Astrocyte of the hippocampus (primary cell): ENCODE data around the gene SLC38A11.
"Not testable (repeated sequence)": the region's sequence is repeated elsewhere in the genome, so short reads cannot be mapped to it uniquely, and the experiment has no call there.

ENCODE experiments used
- DNase-seq: peaks from one replicate; pipeline ENCODE4 v3.0.0; 2011; ENCODE audit warnings: low read depth, low spot score

The SLC38A11 gene

DNA sequence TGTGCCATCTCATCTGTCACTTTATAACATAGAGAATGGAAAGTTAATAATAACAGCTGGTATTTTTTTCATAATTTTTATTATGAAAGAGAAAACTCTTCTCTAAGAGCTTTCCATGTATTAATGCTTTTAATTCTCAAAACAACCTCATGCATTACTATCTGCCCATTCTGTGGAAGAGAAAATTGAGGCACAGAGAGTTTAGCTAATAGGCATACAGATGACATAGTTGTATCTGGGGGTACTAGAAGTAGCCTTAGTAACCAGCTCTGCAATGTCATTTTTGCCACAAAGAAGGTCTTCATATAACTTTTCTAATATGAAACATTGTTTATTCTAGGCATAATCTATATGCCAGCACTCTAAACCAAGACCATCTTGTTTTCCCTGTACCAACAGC lies 77.4 kb downstream of the SLC38A11 start:
- no peak for DNase-seq

DNA sequence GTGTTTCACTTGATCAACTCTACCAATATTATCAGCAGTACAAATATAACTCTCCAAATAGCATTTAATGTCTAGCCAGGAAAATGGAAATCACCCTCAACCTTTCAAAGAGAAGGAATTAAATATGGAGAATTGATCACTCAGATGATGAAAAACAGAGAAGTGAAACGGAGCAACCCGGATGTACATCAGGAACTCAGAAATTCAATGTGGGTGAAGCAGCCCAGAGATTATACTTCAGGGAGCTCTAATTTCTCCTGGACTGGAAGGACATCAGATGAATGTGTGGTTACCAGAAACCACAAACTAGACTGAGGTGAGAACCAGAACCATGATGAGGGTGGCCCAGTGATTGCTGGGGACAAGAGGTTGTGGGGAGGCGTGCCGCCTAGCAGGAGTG lies 78.2 kb downstream of the SLC38A11 start:
- no peak for DNase-seq

DNA sequence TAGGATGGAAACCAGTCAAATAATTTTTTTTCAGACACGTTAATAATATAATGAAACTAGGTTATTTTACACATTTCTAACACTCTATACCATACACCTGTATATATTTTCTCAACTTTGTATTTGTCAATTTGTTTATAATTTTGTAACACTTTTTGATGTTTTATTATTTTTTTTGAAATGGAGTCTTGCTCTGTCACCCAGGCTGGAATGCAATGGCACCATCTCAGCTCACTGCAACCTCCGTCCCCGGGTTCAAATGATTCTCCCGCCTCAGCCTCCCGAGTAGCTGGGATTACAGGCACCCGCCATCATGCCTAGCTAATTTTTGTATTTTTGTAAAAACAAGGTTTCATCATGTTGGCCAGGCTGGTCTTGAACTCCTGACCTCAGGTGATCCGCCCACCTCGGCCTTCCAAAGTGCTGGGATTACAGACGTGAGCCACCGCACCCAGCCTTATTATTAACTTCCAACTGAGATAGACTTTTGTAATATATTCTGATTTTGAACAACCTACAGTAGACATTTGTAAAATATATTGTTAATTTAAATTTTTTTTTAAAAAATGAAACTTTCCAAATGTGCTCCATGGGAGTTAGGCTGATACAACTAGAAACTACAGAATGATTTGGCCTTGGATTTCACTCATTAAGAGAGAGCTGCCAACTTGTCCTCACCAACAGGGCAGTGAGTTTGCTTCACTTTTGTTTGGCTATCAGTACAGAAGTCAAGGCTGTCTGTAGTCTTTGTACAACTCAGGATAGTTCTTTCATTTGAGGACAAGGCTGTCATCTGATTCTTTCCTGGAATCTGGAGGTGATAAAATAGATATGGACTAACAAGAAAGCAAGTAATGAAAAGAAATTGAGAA lies 79.8 kb downstream of the SLC38A11 start:
- DNase-seq: no peak

DNA sequence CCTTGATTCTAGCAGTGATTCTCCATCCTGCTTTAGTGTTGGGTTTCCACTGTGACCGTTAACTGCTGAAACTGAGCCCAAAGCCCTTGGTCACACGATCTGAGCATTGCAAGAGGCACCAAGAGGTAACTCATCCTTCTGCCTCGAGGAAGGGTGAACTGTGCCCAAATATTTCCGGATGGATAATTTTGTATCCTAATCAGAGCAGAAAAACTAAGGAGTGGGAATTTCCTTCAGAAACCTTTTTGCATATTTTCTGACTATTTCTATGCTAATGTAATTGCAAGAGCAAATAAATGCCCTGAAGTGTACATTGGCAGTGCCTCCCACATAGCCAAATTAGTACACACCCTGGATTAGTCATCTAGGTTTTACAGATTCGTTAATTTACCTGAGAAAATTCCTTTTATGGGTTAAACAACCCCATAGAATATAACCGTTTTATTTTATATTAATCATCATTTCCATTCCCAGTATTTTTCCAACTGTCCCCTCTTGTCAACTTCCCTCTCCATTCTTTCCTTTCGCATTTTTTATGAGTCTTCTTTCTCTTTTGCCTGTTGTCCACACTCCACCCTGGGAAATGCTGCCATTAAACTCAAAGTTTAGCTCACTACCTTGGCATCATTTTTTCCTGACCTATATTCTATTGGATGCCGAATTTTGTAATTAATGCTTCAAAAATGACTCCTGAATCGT lies 82.0 kb downstream of the SLC38A11 start:
- peak; percentile 7 for DNase-seq

DNA sequence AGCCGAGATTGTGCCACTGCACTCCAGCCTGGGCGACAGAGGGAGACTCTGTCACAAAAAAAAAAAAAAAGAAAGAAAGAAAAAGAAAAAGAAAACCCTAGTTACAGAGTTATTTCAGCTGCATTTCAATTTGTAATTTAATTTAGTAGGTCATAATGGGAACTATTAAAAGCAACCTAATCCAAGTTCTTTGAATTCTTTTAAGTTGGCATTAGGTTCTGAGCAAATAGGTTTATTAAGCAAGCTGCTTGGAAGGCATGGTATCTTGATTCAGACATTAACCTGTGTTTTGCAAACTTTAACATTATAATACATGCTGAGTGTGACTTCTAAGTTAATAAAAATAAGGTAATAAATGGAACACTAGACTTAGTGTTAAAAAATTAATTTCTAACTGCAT lies 83.9 kb downstream of the SLC38A11 start:
- no peak for DNase-seq

DNA sequence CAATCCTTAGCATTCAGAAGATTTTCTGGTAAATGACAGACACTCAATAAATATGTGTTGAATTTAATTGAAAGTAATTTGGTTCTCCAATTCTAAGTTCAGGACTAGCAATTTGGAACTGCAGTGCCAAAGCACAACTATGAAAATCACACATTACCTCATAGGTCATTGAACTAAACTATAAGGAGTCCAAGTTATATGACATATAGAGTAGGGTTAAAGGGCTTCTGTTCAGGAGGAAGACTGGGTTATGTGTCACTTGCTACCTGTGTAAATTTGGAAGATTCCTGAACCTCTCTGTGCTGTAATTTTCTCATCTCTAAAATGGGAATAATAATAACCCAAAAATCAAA lies 85.9 kb downstream of the SLC38A11 start:
- no peak for DNase-seq

DNA sequence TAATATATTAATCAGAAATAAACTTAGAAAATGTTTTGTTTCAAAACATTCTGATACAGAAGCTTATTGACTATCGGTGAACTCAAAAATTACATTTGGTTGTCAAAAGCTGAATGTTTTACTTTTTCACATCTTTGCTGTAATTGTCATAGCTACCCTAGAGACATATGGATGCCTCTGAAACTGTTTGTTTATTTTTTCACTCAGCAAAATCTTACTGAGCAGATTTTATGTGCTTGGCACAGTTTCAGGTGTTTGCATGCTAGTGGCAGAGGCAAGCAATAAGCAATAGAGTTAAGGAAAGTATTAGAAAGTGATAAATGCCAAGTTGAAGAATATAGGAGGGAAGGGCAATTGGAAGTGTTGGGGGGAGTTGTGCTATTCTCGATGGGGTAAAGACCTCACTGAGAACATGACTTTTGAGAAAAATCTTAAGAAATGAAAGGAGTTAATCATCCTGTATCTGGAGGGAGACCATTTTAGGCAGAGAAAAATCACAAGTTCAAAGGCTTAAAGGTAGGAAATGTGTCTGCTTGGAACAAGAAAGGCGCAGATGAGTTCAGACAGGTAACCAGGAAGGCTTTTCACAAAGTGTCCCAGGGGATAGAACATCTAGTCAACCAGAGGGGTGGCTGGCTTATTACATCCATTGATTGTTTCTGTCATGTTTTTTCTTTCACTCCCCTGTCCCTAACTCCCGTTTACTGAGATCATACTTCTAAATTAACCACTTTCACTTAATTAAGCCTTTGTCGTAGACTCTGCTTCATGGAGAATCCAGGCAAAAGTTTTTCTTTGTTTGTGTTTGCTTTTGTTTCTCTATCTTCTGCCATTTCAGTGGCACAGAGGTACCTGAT lies 86.5 kb downstream of the SLC38A11 start:
- no peak for DNase-seq

DNA sequence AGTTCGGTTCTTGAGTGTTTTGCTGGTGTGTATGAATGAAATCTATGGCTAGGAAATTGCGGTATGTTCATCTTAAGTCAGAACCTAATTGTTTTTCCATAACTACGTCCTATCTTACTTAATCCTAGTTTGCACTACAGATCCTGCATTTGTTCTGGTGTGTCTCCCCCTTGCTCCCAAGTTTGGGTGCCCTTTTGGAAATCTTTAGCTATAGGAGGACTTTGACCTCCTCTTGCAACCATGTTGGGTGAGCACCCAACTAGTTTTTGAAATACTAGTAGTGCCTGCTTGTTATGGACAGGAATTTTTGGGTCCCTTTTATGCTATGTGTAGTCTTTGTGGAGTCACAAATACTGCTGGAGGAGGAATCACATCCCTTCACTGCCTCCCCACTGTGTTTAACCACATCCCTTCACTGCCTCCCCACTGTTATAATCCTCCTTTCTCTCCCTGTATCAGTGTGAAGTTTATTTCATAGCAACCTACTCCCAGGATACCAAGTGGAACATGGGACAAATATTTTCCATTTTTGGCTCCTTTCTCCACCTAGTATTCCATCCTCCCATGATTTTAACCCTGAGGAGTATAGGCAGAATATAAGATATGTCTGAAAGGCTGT lies 87.4 kb downstream of the SLC38A11 start:
- DNase-seq: no peak

DNA sequence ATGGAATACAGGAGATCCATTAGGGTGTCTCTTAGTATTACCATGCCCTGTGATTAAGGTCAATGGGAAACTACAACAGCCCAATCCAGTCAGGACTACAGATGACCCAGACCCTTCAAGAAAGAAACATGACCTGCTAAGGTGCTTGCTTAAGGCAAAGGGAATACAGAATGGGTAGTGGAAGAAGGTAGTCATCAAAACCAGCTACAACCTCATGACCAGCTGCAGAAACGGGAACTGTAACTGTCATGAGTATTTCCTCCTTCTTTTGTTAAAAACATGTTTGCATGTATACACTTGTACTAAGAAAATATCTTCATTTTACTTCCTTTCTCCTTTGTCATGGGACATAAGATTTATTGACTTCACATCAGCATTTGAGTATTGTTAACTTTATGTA lies 88.9 kb downstream of the SLC38A11 start:
- DNase-seq: not testable (repeated sequence)

DNA sequence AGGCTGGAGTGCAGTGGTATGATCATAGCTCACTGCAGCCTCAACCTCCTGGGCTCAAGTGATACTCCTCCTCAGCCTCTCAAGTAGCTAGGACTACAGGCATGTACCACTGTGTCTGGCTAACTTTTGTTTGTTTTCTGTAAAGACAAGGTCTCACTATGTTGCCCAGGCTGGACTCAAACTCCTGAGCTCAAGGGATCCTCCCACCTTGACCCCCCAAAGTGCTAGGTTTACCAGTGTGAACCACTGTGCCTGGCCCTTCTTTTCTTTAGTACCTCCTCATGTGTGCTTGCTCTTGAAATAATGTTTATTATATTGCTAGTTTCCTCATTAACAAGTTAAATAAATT lies 94.7 kb downstream of the SLC38A11 start:
- DNase-seq: no peak

DNA sequence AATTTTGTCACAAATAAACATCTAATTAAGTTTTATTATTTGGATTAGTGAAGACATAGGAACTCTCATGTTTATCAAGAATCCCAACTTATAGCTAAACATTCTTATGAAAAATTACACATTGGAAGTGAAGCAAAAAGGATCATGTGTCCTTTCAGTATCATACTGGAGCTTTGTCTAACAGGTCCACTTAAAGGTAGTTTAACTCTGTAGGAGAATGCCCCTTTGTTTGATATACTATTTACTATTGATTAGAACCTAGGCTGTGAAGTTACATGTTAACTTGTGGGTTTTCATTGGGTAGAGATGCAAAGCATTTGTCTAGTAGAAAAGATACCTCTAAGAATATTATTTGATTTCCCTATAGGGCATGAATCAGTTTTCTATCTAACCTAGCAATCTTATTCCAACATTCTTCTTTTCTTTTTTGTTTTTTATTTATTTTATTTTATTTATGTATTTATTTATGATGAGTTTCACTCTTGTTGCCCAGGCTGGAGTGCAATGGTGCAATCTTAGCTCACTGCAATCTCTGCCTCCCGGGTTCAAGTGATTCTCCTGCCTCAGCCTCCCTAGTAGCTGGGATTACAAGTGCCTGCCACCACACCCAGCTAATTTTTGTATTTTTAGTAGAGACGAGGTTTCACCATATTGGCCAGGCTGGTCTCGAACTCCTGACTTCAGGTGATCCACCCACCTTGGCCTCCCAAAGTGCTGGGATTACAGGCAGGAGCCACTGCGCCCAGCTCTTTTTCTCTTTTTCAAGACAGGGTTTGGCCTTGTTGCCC lies 95.2 kb downstream of the SLC38A11 start:
- DNase-seq: not testable (repeated sequence)

DNA sequence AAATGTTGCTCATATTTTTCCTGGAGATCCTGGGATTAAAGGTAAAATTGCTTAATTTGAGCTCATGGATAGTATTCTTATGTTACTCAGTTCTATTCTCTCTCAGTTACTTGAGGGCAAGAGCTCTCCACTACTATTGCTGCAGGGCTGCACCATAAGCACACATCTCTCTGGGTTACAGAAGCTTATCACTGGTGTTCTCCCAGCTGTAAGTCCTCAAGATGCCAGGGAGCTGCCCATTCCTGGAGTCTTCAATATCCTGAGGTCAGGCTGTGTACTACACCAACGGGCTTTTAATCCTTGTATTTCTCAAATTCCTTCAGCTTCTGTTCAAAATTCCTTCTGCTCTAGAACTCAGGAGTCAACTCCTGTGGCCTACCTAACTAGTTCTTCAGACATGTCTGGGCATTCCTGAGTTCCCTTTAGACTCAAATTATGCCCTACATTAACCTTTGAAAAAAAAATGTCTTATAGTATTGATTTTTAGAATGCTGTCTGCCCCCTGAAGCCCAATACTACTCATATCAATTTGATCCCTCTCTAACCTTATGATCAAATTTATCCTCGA lies 96.0 kb downstream of the SLC38A11 start:
- no peak for DNase-seq

DNA sequence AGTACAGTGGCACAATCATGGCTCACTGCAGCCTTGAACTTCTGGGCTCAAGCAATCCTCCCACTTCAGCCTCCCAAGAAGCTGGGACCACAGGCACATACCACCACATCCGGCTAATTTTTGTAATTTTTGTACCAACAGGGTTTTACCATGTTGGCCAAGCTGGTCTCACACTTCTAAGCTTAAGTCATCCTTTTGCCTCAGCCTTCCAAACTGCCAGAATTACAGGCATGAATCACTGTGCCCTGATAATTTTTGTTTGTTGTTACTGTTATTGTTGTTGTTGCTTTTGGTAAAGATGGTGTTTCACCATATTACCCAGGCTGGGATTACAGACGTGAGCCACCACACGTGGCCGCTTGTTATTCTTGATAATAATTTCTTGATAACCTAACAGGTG lies 103.2 kb downstream of the SLC38A11 start:
- no peak for DNase-seq

DNA sequence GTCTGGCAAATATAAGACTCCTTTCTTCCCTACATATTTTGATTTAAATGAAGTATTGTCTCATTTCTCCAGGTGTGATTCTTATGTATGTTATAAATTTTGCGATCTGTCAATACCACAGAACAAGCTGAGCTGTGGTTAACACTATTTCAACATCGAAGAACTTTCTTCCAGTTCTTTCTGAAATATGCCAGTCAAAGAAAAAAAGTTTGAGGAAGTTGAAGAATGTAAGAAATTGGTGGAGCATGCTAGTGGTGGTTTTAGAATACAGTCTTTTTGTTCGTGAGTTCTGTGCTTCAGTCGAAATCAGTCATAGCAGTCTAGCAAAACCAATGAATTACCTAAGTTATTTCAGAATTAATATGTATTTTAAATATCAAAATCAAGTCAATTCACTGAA lies 105.1 kb downstream of the SLC38A11 start:
- no peak for DNase-seq

DNA sequence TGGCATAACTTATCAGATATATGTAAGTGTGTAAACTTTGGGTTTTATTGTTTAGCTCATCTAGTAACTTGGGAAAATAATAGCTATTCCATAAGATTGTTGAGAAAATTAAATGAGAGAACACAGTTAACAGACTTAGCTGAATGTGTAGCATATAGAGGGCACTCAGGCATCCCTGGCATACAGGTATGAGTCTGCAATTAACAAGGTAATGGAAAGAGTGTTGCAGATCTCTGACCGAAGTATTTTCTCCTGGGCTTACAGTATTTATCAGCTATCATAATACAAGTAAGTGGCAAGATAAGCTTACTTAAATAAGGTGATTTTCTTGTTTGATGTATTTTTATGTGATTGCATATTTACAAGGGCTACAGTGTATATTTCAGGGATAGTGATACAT lies 105.8 kb downstream of the SLC38A11 start:
- DNase-seq: no peak

DNA sequence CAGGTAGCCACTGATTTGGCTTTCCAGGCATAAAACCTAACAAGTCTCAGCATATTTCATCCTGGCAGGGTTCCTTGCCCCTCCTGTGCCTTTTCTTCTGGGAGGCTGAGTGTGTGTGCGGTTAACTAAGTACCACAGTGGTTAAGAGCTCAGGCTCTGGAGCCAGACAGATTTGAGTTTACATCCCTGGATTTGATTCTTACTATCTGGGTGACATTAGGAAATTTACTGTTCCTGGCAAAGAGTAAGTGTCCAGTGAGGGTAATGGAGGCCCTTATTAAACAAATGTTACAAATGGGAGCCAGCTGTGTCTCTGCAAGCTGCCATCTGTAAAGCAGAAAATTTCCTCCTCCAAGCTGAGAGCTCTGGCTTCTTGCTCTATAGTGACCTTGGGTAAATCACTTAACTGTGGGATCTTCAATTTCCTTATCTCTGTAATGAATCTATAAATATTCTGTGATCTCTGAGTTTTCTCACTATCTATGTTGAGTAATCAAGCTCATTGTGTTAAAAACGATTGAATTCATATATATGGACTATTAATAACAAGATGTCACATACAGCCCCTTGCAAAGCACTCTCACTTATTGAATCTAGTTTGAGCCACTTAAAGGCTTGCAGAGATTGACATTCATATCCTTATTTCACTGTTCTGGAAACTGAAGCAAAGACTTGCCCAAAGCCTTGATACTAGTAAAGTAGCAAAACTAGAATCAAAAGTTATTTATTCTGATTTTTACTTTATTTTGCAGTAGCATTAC lies 107.2 kb downstream of the SLC38A11 start:
- DNase-seq: peak; percentile 49

DNA sequence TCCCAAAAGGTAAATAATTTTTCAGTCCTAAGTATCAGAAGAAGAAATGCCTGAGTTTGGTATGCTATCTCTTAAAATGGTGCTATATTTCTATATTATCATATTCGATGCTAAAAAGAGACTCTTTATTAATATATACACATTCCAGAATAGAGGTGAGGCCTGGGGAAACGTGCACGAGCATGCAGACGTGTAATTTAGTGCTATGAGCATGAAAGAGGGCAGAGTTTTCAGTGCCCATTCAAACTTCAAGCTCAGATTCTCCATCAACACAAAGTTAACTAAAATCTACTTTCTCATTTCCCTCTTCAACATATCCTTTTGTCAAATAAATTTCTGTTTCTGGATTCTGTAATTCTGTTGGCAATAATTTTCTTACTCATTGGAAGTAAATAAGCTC lies 108.0 kb downstream of the SLC38A11 start:
- DNase-seq: no peak

DNA sequence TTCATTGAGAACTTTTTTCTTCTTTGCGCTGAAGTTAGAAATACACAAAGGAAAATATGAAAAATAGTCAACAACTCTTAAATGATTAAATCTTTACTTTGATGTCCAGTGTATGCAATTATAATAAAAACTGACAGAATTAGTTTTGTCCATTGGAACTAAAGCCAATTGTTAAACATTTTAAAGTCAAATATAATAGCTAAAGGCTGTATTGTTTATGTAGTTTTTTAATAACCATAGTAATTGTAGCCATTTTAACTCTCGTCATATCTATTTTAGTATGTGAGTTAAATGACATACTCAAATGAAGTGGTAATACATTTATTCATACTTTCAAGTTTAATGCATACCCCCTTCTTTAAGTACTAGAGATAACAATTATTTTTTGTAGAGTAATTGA lies 109.0 kb downstream of the SLC38A11 start:
- no peak for DNase-seq
